ENCODE measurements around the gene RNF187. TPM values are rescaled to one million over a fixed set of nuclear protein-coding genes. Genes with fewer than 3 reads are reported as not detected.
A peak's percentile ranks its signal among the peaks of the same experiment; 100 is the strongest.

The RNF187 gene
- total and polyA plus RNA-seq, 2 donors from 2014 or later: 85.2 to 137 TPM

DNA sequence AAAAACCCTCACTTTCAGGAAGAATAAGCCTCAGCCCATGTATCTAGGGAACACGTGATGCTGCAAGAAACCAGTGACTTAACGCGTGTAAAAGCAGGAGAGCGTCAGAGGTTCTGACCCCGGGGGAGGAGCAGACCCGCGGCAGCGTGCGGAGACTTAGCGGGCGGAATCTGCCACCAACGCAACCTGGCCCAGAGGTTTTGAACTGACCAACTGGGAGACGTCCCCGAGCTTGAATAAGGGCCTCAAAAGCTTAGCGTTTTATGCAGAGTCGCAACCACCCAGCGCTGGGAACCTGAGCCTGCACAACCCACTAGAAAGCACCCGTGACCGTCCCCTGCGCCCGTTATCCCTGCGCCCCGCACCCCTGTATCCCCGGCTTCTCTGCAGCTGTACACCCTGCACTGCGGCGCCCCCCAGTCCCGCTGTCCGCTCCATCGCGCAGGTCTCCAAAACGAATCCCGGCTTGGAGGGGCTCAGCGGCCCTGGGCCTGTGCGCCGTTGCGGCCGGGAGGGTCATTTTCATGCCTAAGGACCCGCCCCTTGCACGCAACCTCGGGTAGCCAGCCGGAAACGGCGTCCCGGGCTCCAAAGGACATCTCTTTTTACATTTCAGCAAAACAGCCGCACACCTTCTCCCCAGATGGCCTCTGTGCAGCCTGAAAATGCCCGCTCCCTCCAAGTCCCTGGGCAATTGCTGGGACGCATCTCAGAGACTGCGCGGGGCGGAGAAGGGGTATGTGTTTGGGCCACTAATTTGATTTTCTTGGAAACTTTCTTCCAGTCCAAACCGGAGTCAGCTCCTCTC is 41.1 kb upstream of the RNF187 start:
- Histone ChIP-seq H3K9ac (ENCODE audit: low read length in 3 of 3) (no peak overlapping the region), H3K4me3 (ENCODE audit: low read length in 3 of 3) (peak overlapping the region; percentile 25 to 59 (median 39))
- DNase-seq: peak in 4 of 5 donors; percentile 73 to 78 (median 74)

DNA sequence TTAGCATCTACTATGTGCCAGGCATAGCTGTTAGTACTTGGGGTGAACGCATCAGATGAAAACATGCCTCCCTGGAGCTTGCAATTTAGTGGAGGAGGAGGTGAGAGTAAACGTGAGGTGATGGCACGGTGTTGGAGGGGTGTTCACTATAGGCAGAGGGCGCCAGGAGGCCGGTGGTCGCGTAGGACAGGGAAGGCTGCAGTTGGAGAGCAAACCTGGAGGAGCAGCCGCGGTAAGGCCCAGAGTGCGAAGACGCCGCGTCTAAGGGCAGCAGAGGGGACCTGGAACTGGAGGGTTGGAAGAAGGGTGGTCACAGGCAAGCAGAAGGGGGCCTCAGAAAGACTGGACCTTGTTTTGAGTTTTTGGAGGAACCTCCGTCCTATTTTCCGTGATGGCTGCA is 40.3 kb upstream of the RNF187 start:
- H3K4me1 ChIP-seq (ENCODE audit: control insufficient read depth in 2 of 3, insufficient read depth in 2 of 3, low read depth in 1 of 3, low read length in 3 of 3): peaks cover 0 to 3% (median 0%) of the 10 kb centered on the region in 3 donors
- peaks cover 2% of the 10 kb centered on the region for H3K27me3 ChIP-seq (ENCODE audit: control insufficient read depth, insufficient read depth, low read length)
- H3K27ac ChIP-seq (ENCODE audit: low read depth in 2 of 2, low read length in 2 of 2): no peak overlapping the region
- FAIRE-seq: no peak
- no peaks in the 10 kb centered on the region for H3K36me3 ChIP-seq (ENCODE audit: control insufficient read depth in 2 of 3, insufficient read depth in 3 of 3, low read length in 3 of 3)
- peak in 1 of 5 donors; percentile 32 for DNase-seq
- no peak for TF ChIP-seq CTCF (IDR thresholded peaks at IDR 0.05; ENCODE audit: borderline replicate concordance, extremely low read depth, insufficient read depth)
- H3K4me3 ChIP-seq (ENCODE audit: low read length in 3 of 3): no peak overlapping the region
- intact Hi-C loops (cut with DNase I): no loop called here
- no peak overlapping the region for H3K9ac ChIP-seq (ENCODE audit: low read length in 3 of 3)
- no peaks in the 10 kb centered on the region for H3K9me3 ChIP-seq (ENCODE audit: control insufficient read depth in 2 of 3, insufficient read depth in 1 of 3, low read length in 3 of 3)

More for the DNA sequence above, 41.1 kb upstream of the RNF187 start:
- no peak for FAIRE-seq
- no peaks in the 10 kb centered on the region for H3K9me3 ChIP-seq (ENCODE audit: control insufficient read depth in 2 of 3, insufficient read depth in 1 of 3, low read length in 3 of 3)
- no peak overlapping the region for H3K27ac ChIP-seq (ENCODE audit: low read depth in 2 of 2, low read length in 2 of 2)
- peaks cover 0 to 3% (median 0%) of the 10 kb centered on the region in 3 donors for H3K4me1 ChIP-seq (ENCODE audit: control insufficient read depth in 2 of 3, insufficient read depth in 2 of 3, low read depth in 1 of 3, low read length in 3 of 3)
- peaks cover 2% of the 10 kb centered on the region for H3K27me3 ChIP-seq (ENCODE audit: control insufficient read depth, insufficient read depth, low read length)
- no peaks in the 10 kb centered on the region for H3K36me3 ChIP-seq (ENCODE audit: control insufficient read depth in 2 of 3, insufficient read depth in 3 of 3, low read length in 3 of 3)
- intact Hi-C loops (cut with DNase I): no loop called here
- no peak for TF ChIP-seq CTCF (IDR thresholded peaks at IDR 0.05; ENCODE audit: borderline replicate concordance, extremely low read depth, insufficient read depth)

- H3K36me3 ChIP-seq (ENCODE audit: control insufficient read depth in 2 of 3, insufficient read depth in 3 of 3, low read length in 3 of 3): no peaks in the 10 kb centered on the region
- no peaks in the 10 kb centered on the region for H3K9me3 ChIP-seq (ENCODE audit: control insufficient read depth in 2 of 3, insufficient read depth in 1 of 3, low read length in 3 of 3)
- H3K4me1 ChIP-seq (ENCODE audit: control insufficient read depth in 2 of 3, insufficient read depth in 2 of 3, low read depth in 1 of 3, low read length in 3 of 3): peaks cover 0 to 3% (median 0%) of the 10 kb centered on the region in 3 donors
- DNase-seq (no peak), FAIRE-seq (no peak)
- intact Hi-C loops (cut with DNase I): no loop called here
- no peak overlapping the region for H3K4me3 ChIP-seq (ENCODE audit: low read length in 3 of 3)
- no peak overlapping the region for H3K27ac ChIP-seq (ENCODE audit: low read depth in 2 of 2, low read length in 2 of 2)
- H3K9ac ChIP-seq (ENCODE audit: low read length in 3 of 3): no peak overlapping the region
- no peak for TF ChIP-seq CTCF (IDR thresholded peaks at IDR 0.05; ENCODE audit: borderline replicate concordance, extremely low read depth, insufficient read depth)
- H3K27me3 ChIP-seq (ENCODE audit: control insufficient read depth, insufficient read depth, low read length): peaks cover 2% of the 10 kb centered on the region
Measured at GRCh38 chr1:228448372-228448771, 38.8 kb upstream of the RNF187 start.
